GM12801 (cell line): ENCODE data around the gene SESN1.

Experiments
- CTCF ChIP-seq: IDR thresholded peaks from one replicate; pipeline ENCODE4 v1.5.1; 2011; ENCODE audit warnings: control low read depth; ENCODE audit not compliant: insufficient read length; ENCODE audit errors: extremely low read depth

The SESN1 gene

GRCh38 chr6:108941281-108941680 lies 153.4 kb downstream of the SESN1 start:
- TF ChIP-seq CTCF: no peak

GRCh38 chr6:108940741-108941140 lies 153.9 kb downstream of the SESN1 start:
- no peak for TF ChIP-seq CTCF

- TF ChIP-seq CTCF: no peak
Observed at GRCh38 chr6:108937170-108937569, 157.5 kb downstream of the SESN1 start.
